ENCODE data around the gene MTF2.
"Not testable (repeated sequence)": the region's sequence is repeated elsewhere in the genome, so short reads cannot be mapped to it uniquely, and the experiment has no call there.

The MTF2 gene

GRCh38 chr1:93078986-93079654 lies at the start of gene MTF2:
TSS of gene MTF2 (plus strand) at chr1:93079283. CDS start at chr1:93079527, 244 bp downstream.
- peak; percentile 98 for DNase-seq

GRCh38 chr1:93029317-93029716 lies 49.8 kb upstream of the MTF2 start:
- no peak for DNase-seq

DNA sequence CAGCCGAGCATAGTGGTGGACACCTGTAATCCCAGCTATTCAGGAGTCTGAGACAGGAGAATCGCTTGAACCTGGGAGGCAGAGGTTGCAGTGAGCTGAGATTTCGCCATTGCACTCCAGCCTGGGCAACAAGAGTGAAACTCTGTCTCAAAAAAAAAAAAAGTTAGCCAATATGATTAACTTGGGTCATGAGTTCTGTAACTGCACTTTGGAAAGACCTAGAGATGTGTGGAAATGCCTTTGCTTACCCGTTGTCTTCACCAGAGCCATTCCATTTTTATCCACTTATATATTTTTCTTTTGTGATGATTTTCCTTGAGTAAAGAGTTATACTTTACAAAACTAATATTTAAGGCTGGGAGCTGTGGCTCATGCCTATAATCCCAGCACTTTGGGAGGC lies 48.9 kb upstream of the MTF2 start:
- DNase-seq, result not testable (repeated sequence)

GRCh38 chr1:93031711-93032110 lies 47.4 kb upstream of the MTF2 start:
- no peak for DNase-seq

GRCh38 chr1:93033029-93033428 lies 46.1 kb upstream of the MTF2 start:
- DNase-seq, result no peak

- no peak for DNase-seq
Measured at GRCh38 chr1:93033785-93034184, 45.3 kb upstream of the MTF2 start.

DNA sequence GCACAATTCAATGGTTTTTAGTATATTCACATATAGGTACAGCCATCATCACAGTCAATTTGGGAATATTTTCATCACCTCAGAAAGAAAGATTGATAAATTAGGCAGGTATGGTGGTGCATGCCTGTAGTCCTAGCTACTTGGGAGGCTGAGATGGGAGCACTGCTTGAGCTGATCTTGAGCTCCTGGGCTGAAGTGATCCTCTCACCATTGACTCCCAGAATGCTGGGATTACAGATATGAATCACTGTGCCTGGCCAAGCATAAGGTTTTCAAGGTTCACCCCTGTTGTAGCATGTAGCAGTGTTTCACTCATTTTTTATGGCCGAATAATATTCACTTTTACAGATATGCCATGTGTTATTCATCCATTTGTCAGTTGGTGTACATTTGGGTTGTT lies 44.7 kb upstream of the MTF2 start:
- no peak for DNase-seq

DNA sequence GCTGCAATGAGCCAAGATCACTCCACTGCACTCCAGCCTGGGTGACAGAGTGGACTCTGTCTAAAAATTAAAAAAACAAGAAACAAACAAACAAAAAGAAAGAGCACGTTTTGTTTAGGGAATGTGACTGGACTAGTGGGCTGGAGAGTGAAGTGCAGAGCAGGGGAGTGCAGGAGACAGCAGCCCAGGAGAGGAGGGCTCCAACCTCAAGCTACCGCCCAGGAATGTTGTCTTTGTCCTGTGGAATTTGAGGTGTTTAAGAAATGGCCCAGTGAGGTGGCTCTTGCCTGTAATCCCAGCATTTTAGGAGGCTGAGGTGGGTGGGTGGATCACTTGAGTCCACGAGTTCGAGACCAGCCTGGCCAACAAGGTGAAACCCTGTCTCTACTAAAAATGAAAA lies 42.4 kb upstream of the MTF2 start:
- no peak for DNase-seq

DNA sequence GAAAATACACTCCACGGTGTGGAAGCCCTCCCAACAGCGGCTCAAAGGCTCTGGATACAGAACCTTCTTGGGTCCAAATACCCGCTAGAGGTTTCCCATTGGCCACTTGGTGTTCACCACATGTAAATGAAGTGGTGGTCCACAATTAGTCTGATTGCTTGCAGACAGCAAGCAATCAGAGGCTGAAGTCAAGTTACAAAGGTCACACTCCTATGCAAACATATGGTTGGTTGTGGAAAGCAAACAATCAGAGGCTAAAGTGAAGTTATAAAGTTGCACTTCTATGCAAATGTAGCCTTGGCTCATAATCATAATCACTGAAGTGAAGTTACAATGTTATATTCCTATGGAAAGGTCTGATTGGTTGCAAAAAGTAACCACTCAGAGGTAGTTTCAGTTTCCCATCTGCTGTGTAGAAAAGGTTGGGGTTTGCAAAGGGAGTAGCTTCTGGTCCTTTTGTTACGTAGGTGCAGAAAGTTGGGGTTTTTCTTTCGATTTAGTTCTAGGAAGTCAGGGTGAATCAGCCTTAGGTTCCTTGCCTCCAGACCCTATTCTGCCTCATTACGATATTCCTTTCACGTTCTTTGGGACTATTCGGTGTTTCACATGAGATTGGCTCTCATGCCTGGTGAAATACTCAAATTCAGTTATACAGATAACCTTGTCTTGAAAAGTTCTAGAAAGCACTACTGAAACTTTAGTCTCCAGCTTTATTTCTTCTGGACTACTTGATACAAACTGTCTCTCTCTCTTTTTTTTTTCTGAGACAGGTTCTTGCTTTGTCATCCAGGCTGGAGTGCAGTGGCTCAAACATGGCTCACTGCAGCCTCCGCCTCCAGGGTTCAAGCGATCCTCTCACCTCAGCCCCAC lies 36.7 kb upstream of the MTF2 start:
- no peak for DNase-seq

DNA sequence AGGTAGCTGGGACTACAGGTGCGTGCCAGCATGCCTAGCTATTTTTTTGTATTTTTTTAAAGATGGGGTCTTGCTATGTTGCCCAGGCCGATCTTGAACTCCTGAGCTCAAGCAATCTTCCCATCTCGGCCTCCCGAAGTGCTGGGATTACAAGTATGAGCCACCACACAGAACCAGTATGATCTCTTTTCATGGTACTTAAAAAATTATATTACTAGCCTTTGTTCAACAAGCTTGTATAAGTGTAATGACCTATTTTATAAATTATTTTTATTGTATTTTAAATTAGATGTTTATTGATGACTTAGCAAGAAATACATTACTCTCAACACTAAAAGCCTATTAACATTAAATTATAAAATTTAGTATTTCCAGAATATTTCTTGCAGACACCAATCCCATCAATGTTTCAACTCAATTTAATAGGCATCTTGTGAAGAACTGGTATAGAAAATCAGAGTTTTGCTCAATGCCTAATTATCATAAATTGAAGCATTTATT lies 36.0 kb upstream of the MTF2 start:
- no peak for DNase-seq

GRCh38 chr1:93047618-93048017 lies 31.5 kb upstream of the MTF2 start:
- DNase-seq, result no peak

DNA sequence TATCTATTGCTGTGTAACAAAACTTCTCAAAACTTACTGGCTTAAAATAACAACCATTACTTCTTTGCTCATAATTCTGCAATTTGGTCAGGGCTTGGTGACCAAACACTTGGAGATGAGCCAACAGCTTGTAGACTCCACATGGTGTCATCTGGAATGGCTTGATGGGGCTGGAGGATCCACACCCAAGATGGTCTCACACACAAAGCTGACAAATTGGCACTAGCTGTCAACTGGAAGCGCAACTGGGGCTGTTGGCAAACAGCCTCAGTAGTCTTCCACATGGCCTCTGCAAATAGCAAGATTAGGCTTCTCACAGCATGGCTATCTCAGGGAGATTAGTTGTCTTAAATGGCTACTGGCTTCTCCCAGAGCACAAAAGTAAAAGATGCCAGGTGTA lies 27.1 kb upstream of the MTF2 start:
- peak; percentile 7 for DNase-seq

DNA sequence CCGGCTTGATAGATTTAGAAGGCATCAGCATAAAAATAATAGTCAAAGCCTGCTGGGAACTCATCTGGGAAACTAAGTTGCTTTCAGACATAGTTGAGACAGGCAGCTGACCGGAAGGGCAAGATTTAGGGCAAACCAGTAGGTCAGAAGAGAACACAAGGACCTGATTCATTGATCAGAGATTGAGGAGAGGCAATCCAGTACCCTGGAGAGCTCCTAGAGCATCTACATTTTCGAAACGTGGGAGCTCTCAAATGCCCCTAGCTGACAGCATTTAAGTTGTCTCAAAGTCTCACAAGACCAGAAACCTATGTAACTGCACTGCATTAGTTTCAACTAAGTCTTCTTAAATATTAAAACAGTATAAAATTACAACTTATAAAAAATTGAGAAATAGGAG lies 22.9 kb upstream of the MTF2 start:
- DNase-seq, result peak; percentile 26

GRCh38 chr1:93056649-93057048 lies 22.4 kb upstream of the MTF2 start:
- DNase-seq, result no peak

DNA sequence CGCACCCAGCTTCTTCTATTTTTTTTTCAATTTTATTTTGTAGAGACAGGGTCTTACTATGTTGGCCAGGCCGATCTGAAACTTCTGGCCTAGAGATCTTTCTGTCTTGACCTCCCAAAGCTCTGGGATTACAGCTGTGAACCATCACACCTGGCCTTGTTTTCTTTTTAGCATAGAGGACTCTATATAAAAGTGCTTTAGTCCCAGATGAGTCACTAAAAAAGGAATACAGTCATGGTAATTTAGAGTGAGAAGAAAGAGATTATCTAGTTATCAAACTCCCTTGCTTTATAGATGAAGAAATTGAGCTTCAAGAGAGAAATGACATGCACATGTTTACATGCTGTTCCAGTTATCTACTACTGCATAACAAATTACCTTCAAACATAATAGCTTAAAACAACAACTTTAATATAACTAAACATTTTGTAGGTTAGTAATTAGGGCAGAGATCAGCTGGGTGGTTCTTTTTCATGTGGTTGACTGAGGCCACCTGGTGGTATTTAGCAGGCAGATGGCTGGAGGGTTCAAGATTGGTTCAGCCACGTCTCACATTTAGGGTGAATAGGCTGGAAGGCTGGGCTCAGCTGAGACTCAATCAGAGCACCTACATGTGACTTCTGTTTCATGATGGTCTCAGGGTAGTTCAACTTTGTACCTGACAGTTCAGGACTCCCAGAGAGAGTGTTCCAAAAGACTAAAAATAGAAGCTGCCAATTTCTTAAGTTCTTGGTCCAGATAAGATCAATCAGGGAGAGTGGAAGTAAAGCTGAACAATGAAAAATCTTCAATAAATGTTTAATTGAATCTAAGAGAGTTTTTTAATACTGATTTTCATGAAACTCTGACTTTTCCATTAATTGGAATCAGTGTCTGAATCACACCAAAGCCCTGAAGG lies 16.9 kb upstream of the MTF2 start:
- peak; percentile 13 for DNase-seq

GRCh38 chr1:93076268-93076667 lies 2.8 kb upstream of the MTF2 start:
- no peak for DNase-seq

GRCh38 chr1:93078203-93078602 lies 880 bp upstream of the MTF2 start:
- DNase-seq, result no peak

DNA sequence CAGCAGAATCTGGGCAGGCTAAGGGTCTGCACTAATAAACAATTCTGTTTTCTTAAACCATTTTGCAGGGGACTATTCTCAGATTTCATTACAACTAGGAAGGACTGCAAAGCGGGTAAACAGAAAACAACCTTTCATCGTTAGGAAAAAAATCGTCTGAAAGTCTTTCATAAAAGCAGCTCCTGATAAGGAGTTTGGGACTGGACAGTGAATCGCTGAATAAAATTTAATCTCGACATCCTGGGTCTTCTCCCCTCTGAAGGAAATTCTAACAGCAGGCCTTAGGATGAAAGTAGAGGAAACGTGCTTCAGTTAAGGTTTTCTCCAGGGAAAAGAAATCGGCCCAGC lies 471 bp upstream of the MTF2 start:
- no peak for DNase-seq

DNA sequence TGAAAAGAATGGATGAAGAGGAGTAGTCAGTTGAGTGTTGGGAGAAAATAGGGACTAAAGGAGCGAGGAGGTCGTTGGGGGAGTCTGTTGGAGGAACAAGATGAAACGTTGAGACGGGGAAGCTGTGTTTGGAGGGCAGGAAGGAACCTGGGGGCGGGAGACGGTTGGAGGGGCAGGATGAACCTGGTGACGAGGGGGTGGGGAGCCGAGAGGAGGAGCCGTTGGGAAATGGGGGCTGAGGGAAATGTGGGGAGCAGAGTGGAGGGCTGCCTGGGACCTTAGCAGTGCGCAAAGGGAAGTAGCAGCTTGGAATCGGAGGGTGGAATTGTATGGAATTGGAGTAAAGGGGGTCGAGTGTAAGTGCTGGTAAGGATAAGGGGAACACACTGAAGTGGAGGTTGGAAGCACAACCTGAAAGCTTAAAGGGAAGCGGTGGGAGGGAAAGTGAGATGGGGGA lies 630 bp downstream of the MTF2 start:
- peak; percentile 11 for DNase-seq

DNA sequence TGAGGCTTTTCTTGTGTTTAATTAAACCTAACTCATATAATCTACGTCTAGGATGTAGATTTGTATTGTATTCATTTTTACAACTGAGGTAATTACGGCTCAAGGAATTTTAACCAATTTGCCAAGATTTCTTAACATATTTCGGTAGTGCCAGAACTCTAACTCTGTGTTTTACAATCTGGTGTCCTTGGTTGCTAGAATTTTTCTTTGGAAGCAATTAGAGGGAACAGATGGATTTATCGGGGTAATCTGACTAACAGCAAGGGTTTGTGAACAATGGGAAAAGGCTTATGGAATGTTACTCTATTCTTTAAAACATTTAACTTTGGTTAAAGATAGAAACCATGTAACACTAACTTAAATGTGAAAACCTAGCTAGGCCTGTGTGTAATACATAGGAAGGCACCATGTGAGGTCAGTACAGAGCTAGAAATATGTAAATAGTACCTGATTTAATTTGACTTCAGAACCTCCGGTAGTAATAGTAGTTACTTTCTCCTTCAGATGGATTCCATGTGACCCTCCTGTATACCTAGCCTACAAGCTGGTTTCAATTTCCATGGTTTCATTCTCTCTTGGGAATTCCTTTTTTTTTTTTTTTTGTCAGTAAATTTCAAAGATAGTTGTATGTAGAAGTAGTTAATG lies 1.2 kb downstream of the MTF2 start:
- peak; percentile 73 for DNase-seq

GRCh38 chr1:93081716-93082115 lies 2.6 kb downstream of the MTF2 start:
- peak; percentile 90 for DNase-seq

DNA sequence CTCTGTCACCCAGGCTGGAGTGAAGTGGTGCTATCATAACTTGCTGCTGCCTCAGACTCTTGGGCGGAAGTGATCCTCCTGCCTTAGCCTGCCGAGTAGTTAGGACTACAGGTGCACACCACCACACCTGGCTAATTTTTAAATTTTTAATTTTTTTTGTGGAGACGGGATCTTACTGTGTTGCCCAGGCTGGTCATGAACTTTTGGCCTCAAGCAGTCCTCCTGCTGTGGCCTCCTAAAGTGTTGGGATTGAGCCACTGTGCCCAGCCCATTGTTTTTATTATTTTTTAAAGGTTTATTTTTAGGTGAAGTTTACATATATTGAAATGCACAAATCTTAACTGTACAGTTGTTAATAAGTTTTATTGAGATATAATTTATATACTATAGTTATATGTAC lies 3.2 kb downstream of the MTF2 start:
- no peak for DNase-seq

DNA sequence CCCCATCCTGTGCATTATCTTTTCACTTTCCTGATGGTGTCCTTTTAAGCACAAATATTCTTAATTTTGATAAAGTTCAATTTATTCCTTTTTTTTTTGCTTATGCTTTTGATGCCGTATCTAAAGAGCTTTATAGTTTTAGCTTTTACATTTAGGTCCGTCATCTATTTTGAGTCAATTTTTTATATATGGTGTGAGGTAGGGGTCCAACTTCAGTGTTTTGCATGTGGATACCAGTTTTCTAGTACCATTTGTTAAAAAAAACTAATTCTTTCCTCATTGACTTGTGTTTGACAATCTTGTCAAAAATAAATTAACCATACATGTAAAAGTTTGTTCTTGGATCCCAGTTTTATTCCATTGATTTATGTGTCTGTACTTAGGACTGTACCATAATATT lies 4.9 kb downstream of the MTF2 start:
- DNase-seq, result no peak
